ENCODE measurements around the gene APAF1.

The APAF1 gene

GRCh38 chr12:98671459-98671858 is 26.4 kb downstream of the APAF1 start:
- TF ChIP-seq, protein P1, sequence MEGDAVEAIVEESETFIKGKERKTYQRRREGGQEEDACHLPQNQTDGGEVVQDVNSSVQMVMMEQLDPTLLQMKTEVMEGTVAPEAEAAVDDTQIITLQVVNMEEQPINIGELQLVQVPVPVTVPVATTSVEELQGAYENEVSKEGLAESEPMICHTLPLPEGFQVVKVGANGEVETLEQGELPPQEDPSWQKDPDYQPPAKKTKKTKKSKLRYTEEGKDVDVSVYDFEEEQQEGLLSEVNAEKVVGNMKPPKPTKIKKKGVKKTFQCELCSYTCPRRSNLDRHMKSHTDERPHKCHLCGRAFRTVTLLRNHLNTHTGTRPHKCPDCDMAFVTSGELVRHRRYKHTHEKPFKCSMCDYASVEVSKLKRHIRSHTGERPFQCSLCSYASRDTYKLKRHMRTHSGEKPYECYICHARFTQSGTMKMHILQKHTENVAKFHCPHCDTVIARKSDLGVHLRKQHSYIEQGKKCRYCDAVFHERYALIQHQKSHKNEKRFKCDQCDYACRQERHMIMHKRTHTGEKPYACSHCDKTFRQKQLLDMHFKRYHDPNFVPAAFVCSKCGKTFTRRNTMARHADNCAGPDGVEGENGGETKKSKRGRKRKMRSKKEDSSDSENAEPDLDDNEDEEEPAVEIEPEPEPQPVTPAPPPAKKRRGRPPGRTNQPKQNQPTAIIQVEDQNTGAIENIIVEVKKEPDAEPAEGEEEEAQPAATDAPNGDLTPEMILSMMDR (IDR thresholded peaks at IDR 0.05; ENCODE audit: insufficient read depth, low read depth, low read length, missing control alignments): no peak
- DNase-seq (ENCODE audit: low read depth): no peak
- no peak overlapping the region for H3K4me3 ChIP-seq (ENCODE audit: low read length)

- TF ChIP-seq, protein P1 (IDR thresholded peaks at IDR 0.05; ENCODE audit: insufficient read depth, low read depth, low read length, missing control alignments): no peak
These were observed 29.8 kb downstream of the APAF1 start for GRCh38 chr12:98674841-98675240.

DNA sequence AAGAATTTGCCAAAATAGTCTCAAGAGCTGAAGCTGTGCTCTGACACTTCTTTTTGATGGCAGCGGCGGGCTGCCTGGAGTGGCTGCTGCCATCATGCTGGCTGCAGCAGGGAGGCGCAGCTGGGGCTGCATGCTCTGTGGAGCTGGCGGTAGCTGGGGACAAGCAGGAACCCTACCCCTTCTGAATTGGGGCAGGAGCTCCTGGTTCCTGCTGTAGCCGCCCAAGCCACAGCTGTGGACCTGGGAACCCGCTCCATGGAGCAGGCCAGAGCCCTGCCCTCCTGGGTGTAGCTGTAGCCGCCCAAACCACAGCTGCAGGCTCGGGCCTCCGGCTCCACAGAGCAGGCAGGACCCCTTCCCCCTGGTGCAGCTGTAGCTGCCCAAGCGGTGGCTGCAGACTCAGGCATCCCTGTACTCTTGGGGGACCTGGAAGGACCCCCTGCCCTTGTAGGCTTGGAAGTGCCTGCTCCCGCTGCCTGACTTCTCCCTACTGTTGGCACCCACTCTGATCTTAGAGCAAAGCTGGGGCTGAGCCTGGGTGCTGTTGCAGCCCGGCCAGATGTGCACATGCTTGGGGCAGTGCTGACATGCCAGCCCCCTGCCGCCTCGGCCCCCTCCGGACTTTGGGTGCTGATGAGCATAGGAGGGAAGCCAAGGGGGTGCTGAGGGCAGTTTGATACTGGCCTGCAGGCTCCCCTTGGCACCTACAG is 33.3 kb downstream of the APAF1 start:
- no peak overlapping the region for H3K4me3 ChIP-seq (ENCODE audit: low read length)
- no peak for DNase-seq (ENCODE audit: low read depth)
- TF ChIP-seq, protein P1 (IDR thresholded peaks at IDR 0.05; ENCODE audit: insufficient read depth, low read depth, low read length, missing control alignments): no peak

More at GRCh38 chr12:98674841-98675240, 29.8 kb downstream of the APAF1 start:
- no peak for DNase-seq (ENCODE audit: low read depth)
- H3K4me3 ChIP-seq (ENCODE audit: low read length): no peak overlapping the region

- H3K4me3 ChIP-seq (ENCODE audit: low read length): no peak overlapping the region
- TF ChIP-seq, protein P1 (IDR thresholded peaks at IDR 0.05; ENCODE audit: insufficient read depth, low read depth, low read length, missing control alignments): no peak
- DNase-seq (ENCODE audit: low read depth): no peak
These were observed 34.0 kb downstream of the APAF1 start for GRCh38 chr12:98678946-98679610.

DNA sequence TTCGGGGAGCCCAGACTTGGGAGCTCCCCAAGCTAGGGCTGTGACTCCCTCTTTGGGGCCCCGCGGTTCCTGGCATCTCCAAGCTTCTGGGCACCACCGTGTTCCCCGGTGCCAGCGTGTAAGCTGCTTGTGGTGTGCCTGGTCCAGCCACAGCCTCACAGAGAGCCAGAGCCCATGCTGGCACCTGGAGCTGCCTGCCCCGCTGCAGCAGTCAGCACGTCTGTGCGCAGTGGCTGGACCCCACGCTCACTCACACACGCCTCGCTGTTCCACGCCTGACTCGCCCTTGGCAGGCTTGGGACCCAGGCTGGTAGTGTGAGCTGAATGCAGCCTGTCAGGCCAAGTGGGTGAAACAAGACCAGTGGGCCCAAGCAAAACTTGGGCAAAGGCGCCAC is 34.5 kb downstream of the APAF1 start:
- H3K4me3 ChIP-seq (ENCODE audit: low read length): no peak overlapping the region
- TF ChIP-seq, protein P1 (IDR thresholded peaks at IDR 0.05; ENCODE audit: insufficient read depth, low read depth, low read length, missing control alignments): no peak
- DNase-seq (ENCODE audit: low read depth): no peak

GRCh38 chr12:98684199-98684598 is 39.1 kb downstream of the APAF1 start:
- TF ChIP-seq, protein P1 (IDR thresholded peaks at IDR 0.05; ENCODE audit: insufficient read depth, low read depth, low read length, missing control alignments): no peak
- no peak overlapping the region for H3K4me3 ChIP-seq (ENCODE audit: low read length)
- DNase-seq (ENCODE audit: low read depth): no peak
